CD4-positive, alpha-beta T cell (primary cell): ENCODE measurements around the gene PLA2G2D. TPM values are rescaled to one million over a fixed set of nuclear protein-coding genes. Genes with fewer than 3 reads are reported as not detected.

Source experiments
- ATAC-seq: fragments of 200-7000 bp; cut with Tn5 transposase; one replicate; pipeline ENCODE4 v1.10.0; 2022; ENCODE audit warnings: mild to moderate bottlenecking; ENCODE audit not compliant: poor library complexity
- CTCF ChIA-PET: fragments of 350-600 bp; sonication (Branson Sonifier 250); formaldehyde crosslinking; loops from one replicate; lab custom pipeline; 2021; ENCODE audit warnings: antibody characterized with exemption, inconsistent platforms; lab: Charles Lee
- POLR2A ChIA-PET: fragments of 350-600 bp; sonication (Branson Sonifier 250); formaldehyde crosslinking; loops from one replicate; lab custom pipeline; 2021; ENCODE audit warnings: antibody characterized with exemption, inconsistent platforms; lab: Charles Lee
- DNase-seq, 14 experiments: peaks; one replicate each; pipeline ENCODE4 v3.0.0-alpha.2; 2013 to 2020; ENCODE audit warnings: mixed read lengths in 2 of 14
- H3K27ac ChIP-seq, 2 donors: one replicate each; pipeline versions ENCODE4 v1.5.1 to v1.7.0; 2013; ENCODE audit warnings: low read length in 2 of 2, low read depth in 1 of 2, mild to moderate bottlenecking in 1 of 2
- H3K27me3 ChIP-seq, 2 experiments: 1 replicate in 1 of 2; 2 replicates in 1 of 2; pipeline versions ENCODE4 v1.6.1 to v1.7.0; 2013; ENCODE audit warnings: low read length in 2 of 2, control low read depth in 1 of 2, mild to moderate bottlenecking in 1 of 2, moderate library complexity in 1 of 2; ENCODE audit not compliant: insufficient read depth in 2 of 2, control insufficient read depth in 1 of 2
- H3K36me3 ChIP-seq: one replicate; pipeline ENCODE4 v1.6.1; 2013; ENCODE audit warnings: low read length, control low read depth; ENCODE audit not compliant: insufficient read depth
- H3K4me1 ChIP-seq: one replicate; pipeline ENCODE4 v1.6.1; 2013; ENCODE audit warnings: low read length, control low read depth; ENCODE audit not compliant: insufficient read depth
- H3K4me3 ChIP-seq: one replicate; pipeline ENCODE4 v1.5.1; 2013; ENCODE audit warnings: mild to moderate bottlenecking, low read length, moderate library complexity
- H3K9me3 ChIP-seq, 2 experiments: 1 replicate in 1 of 2; 2 replicates in 1 of 2; pipeline versions ENCODE4 v1.6.1 to v1.7.0; 2013; ENCODE audit warnings: low read length in 2 of 2, mild to moderate bottlenecking in 2 of 2, control low read depth in 1 of 2, moderate library complexity in 1 of 2; ENCODE audit not compliant: control insufficient read depth in 1 of 2, insufficient read depth in 1 of 2
- H3K27ac Mint-ChIP-seq: one replicate; pipeline ENCODE4 v1.8.0; 2020; ENCODE audit warnings: mixed read lengths
- H3K27me3 Mint-ChIP-seq: one replicate; pipeline ENCODE4 v1.8.0; 2021; ENCODE audit warnings: mixed read lengths
- H3K36me3 Mint-ChIP-seq: one replicate; pipeline ENCODE4 v1.8.0; 2021; ENCODE audit warnings: low read depth, mixed read lengths
- H3K4me1 Mint-ChIP-seq: one replicate; pipeline ENCODE4 v1.8.0; 2021; ENCODE audit warnings: low read depth, mixed read lengths
- H3K4me3 Mint-ChIP-seq: one replicate; pipeline ENCODE4 v1.8.0; 2020; ENCODE audit warnings: mild to moderate bottlenecking, mixed read lengths
- H3K9me3 Mint-ChIP-seq: one replicate; pipeline ENCODE4 v1.8.0; 2020; ENCODE audit warnings: mixed read lengths
- intact Hi-C, 2 experiments: fragments of 100-400 bp; cut with DNase I in 1 of 2; cut with micrococcal nuclease in 1 of 2; formaldehyde crosslinking; loops; one replicate each; pipeline versions ENCODE4 v1.15.1 to v1.9.0; 2023 to 2025; cut with DNase I, micrococcal nuclease
- total RNA-seq, 174 experiments: library from RNA in 2 of 174; stranded (reverse) in 2 of 174; gene quantifications; one replicate each; pipeline ENCODE4 v1.2.3 and lab custom pipeline; 2021 to 2026
- TF ChIP-seq, protein P1 (sequence below): fragments of 200-600 bp; IDR thresholded peaks from one replicate; pipeline ENCODE4 v1.8.0; 2022; ENCODE audit warnings: antibody characterized with exemption, mild to moderate bottlenecking

The PLA2G2D gene
- total RNA-seq, 2 experiments from 2014 or later: not detected

GRCh38 chr1:20123722-20124455 is 4.6 kb upstream of the PLA2G2D start:
- ATAC-seq (no peak), DNase-seq (no peak)
- Mint-ChIP-seq H3K27ac (no peak overlapping the region), H3K4me3 (no peak overlapping the region), H3K9me3 (no peaks in the 10 kb centered on the region), H3K36me3 (no peaks in the 10 kb centered on the region), H3K27me3 (peaks cover 27% of the 10 kb centered on the region), H3K4me1 (no peaks in the 10 kb centered on the region)
- H3K27me3 ChIP-seq: peaks cover 0 to 6% of the 10 kb centered on the region in 2 experiments
- TF ChIP-seq, protein P1, sequence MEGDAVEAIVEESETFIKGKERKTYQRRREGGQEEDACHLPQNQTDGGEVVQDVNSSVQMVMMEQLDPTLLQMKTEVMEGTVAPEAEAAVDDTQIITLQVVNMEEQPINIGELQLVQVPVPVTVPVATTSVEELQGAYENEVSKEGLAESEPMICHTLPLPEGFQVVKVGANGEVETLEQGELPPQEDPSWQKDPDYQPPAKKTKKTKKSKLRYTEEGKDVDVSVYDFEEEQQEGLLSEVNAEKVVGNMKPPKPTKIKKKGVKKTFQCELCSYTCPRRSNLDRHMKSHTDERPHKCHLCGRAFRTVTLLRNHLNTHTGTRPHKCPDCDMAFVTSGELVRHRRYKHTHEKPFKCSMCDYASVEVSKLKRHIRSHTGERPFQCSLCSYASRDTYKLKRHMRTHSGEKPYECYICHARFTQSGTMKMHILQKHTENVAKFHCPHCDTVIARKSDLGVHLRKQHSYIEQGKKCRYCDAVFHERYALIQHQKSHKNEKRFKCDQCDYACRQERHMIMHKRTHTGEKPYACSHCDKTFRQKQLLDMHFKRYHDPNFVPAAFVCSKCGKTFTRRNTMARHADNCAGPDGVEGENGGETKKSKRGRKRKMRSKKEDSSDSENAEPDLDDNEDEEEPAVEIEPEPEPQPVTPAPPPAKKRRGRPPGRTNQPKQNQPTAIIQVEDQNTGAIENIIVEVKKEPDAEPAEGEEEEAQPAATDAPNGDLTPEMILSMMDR: no peak
- no peak overlapping the region for H3K4me3 ChIP-seq
- no peaks in the 10 kb centered on the region for H3K9me3 ChIP-seq
- CTCF ChIA-PET: interaction anchor here (1.2 kb wide), 1 partner anchor 28 kb away, joined by 4 read pairs; no protein-coding TSS in a partner anchor
- H3K4me1 ChIP-seq: no peaks in the 10 kb centered on the region
- intact Hi-C loops: no loop called here
- no peak overlapping the region for H3K27ac ChIP-seq
- POLR2A ChIA-PET: no interaction called here
- H3K36me3 ChIP-seq: no peaks in the 10 kb centered on the region

- POLR2A ChIA-PET: no interaction called here
- CTCF ChIA-PET: no interaction called here
- DNase-seq (no peak), ATAC-seq (no peak)
- Mint-ChIP-seq H3K4me3 (no peak overlapping the region), H3K27me3 (peaks cover 38% of the 10 kb centered on the region), H3K27ac (no peak overlapping the region), H3K36me3 (no peaks in the 10 kb centered on the region), H3K4me1 (no peaks in the 10 kb centered on the region), H3K9me3 (no peaks in the 10 kb centered on the region)
- H3K4me1 ChIP-seq: no peaks in the 10 kb centered on the region
- intact Hi-C loops: no loop called here
- H3K27me3 ChIP-seq: peaks cover under 1 to 6% of the 10 kb centered on the region in 2 experiments
- H3K36me3 ChIP-seq: no peaks in the 10 kb centered on the region
- H3K4me3 ChIP-seq: no peak overlapping the region
- H3K27ac ChIP-seq: no peak overlapping the region
- TF ChIP-seq, protein P1: no peak
- H3K9me3 ChIP-seq: no peaks in the 10 kb centered on the region
Observed at GRCh38 chr1:20120796-20121195, 1.5 kb upstream of the PLA2G2D start.

- no peaks in the 10 kb centered on the region for H3K4me1 ChIP-seq
- intact Hi-C loops: no loop called here
- Mint-ChIP-seq H3K4me3 (no peak overlapping the region), H3K36me3 (no peaks in the 10 kb centered on the region), H3K27ac (no peak overlapping the region), H3K4me1 (no peaks in the 10 kb centered on the region), H3K9me3 (no peaks in the 10 kb centered on the region), H3K27me3 (peaks cover 31% of the 10 kb centered on the region)
- H3K9me3 ChIP-seq: no peaks in the 10 kb centered on the region
- no peak for ATAC-seq
- H3K36me3 ChIP-seq: no peaks in the 10 kb centered on the region
- TF ChIP-seq, protein P1: no peak
- DNase-seq: no peak
- H3K4me3 ChIP-seq: no peak overlapping the region
- ChIA-PET CTCF (no interaction called here), POLR2A (no interaction called here)
- peaks cover 0 to 2% of the 10 kb centered on the region in 2 experiments for H3K27me3 ChIP-seq
- H3K27ac ChIP-seq: no peak overlapping the region
Observed at GRCh38 chr1:20117236-20117635, 2.1 kb downstream of the PLA2G2D start.
